Cortex of kidney (tissue), 1 donor: ENCODE results near the gene TCEA3.

Experiments used
- DNase-seq: peaks from one replicate; lab custom pipeline; 2025; lab: John Stamatoyannopoulos, UW

The TCEA3 gene

DNA sequence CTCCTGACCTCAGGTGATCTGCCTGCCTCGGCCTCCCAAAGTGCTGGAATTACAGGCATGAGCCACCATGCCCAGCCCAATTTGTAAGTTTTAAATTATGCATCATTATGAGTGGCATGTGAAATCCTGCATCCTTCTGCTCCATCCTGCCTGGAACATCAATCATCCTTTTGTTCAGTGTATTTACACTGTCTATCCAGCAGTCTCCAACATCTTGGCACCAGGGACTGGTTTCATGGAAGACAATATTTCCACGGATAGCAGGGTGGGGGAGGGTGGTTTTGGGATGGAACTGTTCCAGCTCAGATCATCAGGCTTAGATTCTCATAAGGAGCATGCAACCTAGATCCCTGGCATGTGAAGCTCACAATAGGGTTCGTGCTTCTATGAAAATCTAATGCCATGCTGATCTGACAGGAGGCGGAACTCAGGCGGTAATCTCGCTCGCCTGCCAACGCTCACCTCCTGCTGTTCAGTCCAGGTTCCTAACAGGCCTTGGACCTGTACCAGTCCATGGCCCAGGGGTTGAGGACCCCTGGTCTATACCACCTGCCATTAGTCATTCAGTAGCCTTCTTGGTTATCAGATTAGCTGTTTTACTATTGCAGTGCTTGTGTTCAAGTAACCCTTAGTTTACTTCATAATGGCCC is 22.2 kb upstream of the TCEA3 start:
- no peak for DNase-seq

DNA sequence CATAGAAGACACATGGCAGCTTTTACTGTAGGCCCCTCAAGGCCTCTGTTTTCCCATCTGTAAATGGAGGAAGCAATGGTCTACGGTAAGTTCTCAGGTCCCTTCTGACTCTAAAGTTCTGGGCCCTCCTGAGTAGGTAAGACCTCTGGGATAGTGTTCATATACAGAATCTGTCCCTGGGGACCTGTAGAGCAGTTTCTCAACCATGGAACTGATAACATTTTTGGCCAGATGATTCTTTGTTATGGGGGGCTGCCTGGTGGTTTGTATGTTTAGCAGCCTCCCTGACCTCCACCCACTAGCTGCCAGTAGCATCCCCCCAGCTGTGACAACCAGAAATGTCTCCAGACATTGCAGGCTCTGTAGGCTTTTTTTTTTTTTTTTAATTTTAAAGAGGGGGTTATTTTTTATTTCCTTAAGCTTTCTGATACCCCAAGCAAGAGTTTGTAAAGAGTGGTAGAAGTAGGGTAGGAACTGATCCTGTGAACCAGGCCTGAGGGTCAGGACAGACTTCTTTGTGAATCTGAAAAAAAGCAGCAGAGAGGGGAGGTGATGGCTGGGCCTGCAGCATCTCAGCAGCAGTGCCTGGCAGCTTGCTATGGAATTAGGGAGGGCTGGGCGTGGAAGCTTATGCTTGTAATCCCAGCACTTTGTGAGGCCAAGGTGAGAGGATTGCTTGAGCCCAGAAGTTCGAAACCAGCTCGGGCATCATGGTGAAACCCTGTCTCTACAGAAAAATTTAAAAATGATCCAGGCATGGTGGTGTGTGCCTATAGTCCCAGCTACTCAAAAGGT is 20.2 kb upstream of the TCEA3 start:
- DNase-seq, result no peak

DNA sequence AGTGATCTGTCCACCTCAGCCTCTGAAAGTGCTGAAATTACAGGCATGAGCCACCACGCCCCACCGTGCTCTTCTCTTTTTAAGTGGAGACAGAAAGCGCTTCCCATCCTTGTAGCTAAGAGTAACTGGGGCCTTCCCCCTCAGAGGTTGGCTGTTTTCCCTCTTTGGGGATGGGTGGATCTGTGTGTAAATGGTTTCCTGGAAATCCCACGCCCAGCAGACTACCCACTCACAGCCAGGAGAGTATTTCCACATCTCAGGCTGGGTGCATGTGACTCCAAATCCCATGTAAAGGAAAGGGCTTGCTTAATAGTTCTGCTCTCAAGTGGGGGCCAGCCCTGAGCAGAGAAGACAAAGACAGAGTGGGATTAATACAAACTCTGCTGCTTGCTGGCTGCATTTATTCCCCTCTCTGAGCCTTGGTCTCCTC is 19.6 kb upstream of the TCEA3 start:
- no peak for DNase-seq

DNA sequence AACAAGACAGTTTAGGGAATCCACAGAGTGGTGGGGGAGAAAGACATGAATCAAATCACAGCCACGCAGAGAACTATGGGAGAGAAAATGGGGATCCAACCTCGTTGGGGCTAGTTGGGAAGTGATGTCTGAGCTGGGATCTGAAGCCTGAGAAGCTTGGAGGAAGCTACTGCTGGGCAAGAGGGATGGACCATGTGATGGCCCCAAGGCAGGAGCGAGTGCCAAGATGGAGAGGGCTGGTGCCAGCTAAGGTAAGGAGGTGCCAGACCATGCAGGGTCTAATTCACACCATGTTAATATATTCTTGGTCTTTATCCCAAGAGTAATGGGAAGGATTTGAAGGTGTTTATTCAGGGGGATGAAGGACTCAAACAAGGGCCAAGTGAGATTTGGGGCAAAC is 18.2 kb upstream of the TCEA3 start:
- DNase-seq, result no peak

DNA sequence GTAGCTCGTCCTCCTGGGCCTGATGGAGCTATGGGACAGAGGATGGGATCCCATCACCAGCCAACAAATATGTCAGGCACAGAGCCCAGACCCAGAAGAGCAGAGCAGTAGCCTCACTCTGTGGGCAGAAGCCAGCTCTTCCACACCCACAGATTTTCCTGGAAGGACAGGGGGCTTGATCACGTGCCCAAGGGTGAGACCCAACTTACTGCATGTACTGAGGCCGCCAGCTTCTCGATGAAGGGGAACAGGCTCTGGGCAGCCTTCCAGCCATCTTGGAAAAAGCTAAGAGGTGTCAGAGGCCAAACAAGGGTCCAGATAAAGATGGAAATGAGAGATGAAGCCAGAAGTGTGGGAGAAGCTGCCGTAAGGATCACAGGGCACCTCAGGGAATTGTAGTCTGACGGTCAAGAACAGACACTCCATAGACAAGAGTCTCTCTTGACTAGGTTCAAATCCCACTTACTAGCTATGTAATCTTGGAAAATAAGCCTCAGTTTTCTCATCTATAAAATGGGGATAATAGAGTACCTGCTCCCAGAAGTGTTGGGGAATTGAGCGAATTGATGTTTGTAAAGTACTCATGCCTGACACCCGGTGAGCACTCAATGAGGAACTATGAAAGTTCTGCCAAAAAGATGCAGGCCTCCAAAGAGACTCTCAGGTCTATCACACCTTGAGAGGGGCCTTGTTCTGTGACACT is 17.0 kb upstream of the TCEA3 start:
- no peak for DNase-seq

DNA sequence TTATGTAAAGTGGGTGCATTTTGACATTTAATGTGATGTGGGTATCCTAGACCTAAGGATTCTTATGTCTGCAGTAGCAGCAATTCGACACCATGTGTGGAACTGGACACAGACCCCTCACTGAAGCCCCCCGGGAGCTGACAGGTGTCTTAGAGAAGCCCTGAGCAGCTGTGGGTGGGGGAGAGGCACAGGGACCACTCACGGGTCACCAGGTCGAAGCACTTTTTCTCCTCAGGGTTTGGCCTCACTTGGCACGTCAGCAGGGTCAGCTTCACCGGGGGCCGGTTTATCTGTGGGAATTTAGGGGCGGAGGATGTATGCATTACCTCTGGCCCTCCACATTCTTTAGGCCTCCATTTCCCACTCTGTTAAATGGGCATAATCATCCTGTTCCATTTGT is 14.0 kb upstream of the TCEA3 start:
- DNase-seq, result no peak

DNA sequence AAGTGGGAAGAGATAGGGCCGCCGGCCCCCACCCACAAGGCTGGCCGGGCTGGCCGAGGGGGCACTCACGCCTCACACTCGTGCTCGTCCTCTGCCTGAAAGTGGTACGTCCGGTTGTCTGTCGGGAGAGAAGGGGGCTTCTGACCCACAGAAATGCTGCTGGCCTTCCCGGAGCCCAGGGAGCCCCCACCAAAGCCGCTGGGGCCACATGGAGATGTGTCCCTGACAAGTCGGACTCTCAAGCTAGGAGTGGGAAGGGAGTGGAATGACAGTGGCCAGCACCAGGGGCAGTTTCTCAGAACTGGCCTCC is 12.8 kb upstream of the TCEA3 start:
- DNase-seq, result no peak

DNA sequence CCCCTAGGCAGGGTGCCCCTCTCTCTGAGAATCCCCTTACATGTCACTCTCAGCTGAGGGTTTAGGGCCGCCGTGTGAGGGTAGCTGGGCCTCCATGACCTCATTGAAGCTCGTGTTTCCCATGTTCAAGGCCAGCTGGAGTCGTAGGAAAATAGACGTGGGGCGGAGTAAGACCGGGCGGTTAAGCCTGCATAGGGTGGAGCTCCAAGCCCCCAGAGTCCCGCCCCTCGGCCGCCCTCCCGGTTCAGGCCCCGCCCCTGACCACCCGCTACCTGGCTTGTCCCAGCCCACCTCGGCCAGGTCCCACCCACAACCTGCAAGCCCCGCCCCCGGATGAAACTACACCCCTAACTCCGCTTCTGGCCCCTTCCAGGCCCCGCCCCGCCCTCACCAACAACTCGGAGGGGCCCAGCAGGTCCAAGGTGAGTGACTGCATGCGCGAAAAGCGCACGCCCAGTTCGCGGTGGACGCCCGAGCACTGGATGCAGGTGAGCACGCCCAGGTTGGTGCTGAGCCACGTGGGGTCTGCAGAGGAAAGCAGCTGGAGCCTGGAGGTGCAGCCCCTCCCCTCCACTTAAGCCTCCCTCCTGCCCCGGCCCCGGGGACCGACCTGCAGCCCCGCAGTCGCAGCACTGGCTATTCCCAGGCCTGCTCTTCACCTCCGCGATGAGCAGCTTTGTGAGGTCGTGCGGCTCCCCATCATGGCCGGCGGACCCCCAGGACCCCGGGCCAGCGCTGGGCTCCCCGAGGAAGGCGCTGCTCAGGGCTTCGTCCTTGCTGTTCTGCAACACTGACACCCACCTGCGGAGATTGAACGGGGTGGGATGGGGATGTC is 12.2 kb upstream of the TCEA3 start:
- no peak for DNase-seq

DNA sequence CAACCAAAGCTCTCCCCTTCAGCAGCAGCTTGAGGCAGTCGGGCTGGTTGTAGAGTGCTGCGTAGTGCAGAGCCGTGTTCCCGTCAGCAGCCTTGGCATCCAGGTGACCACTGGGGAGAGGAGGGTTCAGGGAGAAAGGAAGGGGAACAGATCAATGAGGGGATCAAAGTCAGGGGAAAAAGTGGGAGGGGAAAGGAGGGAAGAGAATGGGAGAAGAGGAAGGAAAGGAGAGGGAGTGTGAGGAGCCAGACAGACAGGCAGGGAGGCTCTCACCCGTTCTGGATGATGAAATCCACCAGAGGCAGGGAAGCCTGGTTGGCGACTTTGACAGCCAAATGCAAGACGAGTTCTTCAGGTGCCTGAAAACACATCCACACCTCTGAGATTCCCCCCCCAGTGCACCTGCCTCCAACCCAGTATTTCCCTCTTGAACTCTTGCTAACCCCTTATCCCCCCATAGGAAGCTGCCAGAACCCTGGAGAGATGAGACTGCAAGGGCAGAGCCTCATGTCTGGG is 9.8 kb upstream of the TCEA3 start:
- DNase-seq, result no peak

DNA sequence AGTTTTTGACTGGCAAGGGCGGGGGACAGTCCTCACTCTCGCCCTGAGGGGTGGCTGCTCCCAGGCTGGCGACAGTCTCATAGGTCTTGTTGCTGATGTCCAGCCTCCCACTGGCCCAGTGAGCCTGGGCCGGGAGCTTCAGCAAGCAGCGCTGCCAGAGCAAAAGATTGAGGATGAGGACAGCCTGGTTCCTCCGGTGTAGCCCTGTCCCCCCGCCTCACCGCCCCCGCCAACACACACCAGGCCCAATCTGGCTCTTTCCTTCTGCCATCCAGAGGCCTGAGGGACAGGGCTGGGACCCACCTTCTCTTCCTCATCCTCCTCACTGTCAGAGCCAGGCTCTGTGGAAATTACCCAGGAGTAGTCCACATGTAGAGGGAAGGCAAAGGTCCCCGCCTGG is 8.6 kb upstream of the TCEA3 start:
- no peak for DNase-seq

DNA sequence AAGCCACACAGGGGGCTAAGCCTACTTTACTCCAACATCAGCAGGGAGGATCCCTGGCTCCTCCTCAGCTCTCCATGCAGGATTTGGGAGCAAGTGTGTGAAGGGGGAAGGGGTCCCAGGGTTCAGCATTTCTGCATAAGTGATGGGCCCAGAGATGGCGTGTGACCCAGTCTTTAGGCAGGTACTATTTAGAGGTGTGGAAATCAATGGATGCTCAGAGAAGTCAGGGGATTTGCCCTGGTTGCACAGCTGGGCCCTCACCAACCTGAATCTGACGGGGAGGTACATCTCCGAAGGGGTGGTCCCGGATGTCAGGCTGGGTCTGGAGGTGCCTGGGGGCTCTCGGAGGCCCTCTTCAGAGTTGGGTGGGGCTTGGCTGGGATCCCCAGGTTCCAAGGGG is 6.9 kb upstream of the TCEA3 start:
- no peak for DNase-seq

DNA sequence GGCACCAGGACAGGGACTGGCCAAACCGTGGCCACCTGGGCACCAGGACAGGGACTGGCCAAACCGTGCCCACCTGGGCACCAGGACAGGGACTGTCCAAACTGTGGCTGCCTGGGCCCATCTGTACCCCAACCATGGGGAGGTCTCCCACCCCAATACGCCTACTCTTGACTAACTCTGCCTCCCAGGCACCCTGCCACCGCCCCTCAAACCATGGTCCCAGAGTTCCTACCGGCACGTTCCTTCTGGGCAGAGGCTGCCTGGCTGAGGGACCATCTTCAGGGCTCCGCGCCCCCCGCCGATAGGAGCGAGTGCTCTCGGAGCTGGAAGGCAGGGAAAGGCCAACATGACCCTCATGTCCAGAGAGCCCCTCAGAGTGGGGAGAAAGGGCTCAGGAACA is 6.3 kb upstream of the TCEA3 start:
- no peak for DNase-seq

DNA sequence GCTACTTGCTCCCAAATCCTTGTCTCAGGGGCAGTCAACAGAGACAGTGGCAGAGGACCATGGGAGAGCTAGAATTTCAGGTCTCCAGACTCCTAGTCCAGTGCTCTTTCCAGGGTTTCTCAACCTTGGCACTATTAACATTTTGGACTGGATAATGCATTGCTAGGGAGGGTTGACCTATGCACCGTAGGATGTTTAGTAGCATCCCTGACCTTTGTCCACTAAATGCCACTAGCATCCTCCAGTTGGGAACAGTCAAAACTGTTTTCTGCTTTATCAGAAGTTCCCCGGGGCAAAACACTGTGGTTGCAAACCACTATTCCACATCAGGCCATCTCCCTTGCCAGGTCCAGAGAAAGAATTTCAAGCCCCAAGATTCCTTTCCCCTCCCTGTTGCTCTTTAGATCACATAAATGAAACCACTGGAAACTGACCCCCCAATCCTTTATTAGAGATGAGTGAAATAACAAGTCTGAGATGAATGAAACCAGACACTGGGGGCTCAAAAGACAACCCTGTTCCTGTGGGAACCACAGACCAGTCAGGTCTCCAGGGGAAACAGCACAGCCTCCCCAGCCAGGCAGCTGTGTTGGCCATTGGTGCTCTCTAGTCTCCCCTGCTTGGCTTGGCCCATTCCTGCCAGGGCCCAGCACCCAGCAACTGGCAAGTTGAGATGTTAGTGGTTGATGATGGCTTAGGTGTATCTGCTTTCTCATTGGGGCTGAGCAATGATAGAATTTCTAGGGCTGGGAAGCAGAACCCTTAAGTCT is 3.8 kb upstream of the TCEA3 start:
- DNase-seq, result no peak

DNA sequence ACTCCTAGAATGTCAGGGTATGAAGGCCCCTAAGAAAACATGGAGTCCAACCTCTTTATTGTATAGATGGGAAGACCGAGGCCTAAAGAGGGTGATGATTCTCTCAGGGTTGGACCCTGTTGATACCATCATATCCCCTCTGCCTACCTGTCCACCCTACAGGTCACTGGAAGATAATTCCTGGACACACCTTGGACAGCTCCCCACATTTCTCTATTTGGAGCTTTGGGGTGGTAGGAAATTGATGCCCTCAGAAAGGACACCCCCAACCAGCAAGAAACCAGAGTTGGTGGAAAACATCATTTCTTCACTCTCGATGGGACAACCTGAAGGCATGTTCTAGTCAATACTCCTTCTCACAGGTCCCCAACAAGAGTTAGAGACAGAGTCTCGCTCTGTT is 3.0 kb upstream of the TCEA3 start:
- DNase-seq, result no peak

DNA sequence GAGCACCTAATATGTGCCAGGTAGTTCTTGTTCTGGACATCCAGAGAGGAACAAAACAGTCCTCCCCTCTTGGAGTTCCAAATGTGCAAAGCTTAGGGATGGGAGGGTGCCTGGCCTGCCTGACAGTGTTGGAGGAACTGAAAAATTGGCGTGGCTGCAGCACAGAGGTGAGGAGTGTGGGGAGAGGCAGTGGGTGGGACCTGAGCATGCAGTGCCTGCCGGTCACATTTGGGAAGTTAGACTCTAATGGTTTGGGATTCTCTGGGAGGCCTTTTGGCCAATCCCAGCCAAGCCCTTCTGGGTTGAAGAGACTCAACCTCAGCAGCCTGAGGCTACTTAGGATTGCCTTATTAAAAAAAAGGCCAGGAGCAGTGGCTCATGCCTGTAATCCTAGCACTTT is 2.3 kb upstream of the TCEA3 start:
- no peak for DNase-seq

DNA sequence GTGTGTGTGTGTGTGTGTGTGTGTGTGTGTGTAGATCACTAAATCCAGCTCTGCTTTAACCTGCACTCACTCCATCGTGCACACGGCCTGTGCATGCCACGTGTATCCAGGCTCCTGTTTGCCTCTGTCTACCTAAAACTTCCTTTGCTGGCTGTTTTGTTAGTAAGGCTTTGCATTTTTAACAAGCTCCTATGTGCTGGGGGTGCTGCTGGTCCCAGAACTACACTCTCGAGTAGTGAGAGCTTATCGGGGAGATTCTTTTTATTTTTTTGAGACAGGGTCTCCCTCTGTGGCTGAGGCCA is 596 bp upstream of the TCEA3 start:
- no peak for DNase-seq

DNA sequence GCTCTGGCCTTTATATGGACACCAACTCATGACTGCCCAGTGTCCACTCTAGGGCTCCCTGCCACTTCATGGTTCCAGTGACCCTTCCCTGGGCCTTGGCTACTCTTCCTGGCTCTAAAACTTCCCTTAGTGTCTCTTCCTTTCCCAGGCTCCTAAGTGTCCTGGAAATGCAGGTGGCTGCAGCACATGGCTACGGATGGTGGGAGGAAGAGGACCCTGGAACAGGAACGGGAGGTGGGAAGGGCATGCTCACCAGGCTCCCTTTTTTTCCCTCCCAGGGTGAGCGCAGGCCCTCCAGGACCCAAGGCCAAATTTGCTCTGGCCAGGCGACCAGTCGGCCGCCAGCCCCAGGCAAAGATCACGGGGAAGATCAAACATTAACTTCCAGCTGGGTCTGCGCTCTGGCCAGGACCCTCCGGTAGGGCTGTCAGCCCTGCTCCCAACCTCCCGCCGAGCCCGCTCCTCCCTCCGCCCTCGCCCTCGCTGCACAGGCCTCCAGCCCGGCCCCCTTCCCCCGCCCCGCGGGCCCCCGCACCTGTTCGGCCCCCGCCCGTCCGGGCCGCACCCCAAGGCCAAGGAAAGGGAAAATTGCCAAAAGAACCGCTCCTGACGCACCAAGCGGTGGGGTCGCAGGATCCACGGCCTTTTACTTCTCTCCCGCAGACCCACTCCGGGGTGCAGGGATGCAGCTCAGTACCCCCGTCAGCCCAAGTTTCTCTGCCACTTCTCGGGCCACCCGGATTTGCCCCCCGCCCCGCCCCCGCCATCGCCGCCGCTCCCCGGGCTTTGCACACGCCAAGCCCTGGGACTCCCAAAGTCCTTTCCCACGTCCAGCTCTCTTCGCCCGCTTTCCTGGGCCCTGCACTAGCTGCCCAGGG is 894 bp downstream of the TCEA3 start:
- DNase-seq, result no peak

DNA sequence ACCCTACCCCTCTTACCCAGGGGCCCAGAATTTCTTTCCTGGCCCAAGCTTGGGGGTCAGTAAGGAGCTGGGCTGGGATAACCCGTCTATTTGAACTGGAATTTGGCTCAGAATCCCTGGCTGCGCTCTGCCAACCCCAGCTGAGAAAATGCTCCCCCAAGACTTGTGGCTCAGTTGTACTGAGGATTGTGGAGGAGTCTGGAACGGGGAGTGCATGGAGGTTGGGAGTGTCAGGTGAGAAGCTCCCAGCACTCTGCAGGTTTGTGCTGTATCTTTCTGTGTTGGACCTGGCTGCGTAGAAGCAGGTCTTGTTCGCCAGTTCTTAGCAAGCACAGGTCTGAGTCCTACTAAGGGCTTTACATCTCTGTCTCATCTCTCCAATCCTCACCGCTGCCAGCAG is 1.6 kb downstream of the TCEA3 start:
- DNase-seq, result no peak

DNA sequence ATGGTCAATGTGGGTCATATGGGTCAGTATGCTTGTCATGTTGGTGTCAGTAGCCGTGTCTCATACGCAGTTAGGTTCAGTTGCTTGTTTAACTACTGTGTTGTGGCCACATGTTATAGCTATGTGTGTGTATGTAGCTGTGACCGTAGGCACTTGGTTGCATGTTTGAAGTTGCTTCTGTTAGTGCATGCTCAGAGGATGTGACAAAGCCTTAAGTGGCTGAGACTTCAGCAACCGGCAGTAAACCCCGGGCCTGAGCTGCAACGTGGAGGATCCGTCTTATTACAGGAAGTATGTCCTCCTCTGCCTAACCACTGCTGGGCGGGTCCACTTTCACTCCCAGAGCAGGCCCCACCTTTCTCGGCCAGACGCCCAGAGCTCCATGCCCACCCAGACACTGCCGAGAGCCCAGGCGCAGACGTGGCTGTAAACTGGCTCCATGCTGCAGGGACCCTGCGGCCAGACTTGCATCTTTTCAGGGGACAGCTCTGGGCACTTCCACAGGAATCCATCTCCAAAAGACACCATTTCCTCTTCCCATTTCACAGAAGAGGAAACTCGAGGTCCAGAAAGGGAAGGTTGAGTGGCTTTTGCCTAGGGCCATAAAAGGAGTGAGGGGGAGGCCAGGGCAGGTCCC is 2.2 kb downstream of the TCEA3 start:
- DNase-seq, result no peak

DNA sequence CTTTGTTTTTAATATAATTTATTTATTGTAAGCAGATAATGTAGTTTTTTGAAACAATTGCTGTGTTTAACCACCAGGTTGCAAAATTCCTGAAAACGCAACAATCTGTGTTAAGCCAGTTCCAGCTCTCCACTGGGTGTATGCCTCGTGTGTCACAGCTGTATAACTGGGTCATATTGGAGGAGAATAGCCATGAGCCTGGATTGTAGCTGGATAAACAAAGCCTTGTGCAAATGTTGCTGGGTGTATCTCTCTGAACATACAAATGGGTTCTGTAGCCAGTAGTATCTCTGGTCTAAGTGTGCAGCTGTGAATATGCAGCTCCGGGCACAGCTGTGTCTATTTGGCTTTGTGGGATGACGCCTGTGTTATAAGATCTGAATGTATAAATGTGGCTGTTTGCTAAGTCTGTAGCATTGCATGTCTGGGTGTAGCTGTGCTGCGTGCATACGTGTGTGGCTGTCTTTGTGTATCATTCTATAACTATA is 2.8 kb downstream of the TCEA3 start:
- DNase-seq, result no peak
